WTC11 (cell line): ENCODE results near the gene NPAS2. TPM values are rescaled to one million over a fixed set of nuclear protein-coding genes. Genes with fewer than 3 reads are reported as not detected.
A peak's percentile ranks its signal among the peaks of the same experiment; 100 is the strongest.

ENCODE experiments used
- ATAC-seq: fragments of 200-7000 bp; cut with Tn5 transposase; 2 replicates; pipeline ENCODE4 v1.10.0; 2021; ENCODE audit warnings: mild to moderate bottlenecking, moderate library complexity
- CTCF ChIA-PET: fragments of 300-600 bp; sonication (Branson Sonifier 250); formaldehyde crosslinking; loops from one replicate; lab custom pipeline; 2021; ENCODE audit warnings: antibody characterized with exemption; lab: Charles Lee
- POLR2A ChIA-PET: fragments of 350-600 bp; sonication (Branson Sonifier 250); formaldehyde crosslinking; loops from one replicate; lab custom pipeline; 2021; ENCODE audit warnings: antibody characterized with exemption; lab: Charles Lee
- DNase-seq: peaks from one replicate; pipeline ENCODE4 v3.0.0; 2021; ENCODE audit warnings: low spot score
- H3K27ac Mint-ChIP-seq: 2 replicates; pipeline ENCODE4 v1.8.0; 2021; ENCODE audit warnings: mixed read lengths
- H3K27me3 Mint-ChIP-seq: 2 replicates; pipeline ENCODE4 v1.8.0; 2021; ENCODE audit warnings: low read depth, mild to moderate bottlenecking, moderate library complexity, mixed read lengths
- H3K36me3 Mint-ChIP-seq: 2 replicates; pipeline ENCODE4 v1.8.0; 2021; ENCODE audit warnings: mixed read lengths
- H3K4me1 Mint-ChIP-seq: 2 replicates; pipeline ENCODE4 v1.8.0; 2022; ENCODE audit warnings: mixed read lengths
- H3K4me3 Mint-ChIP-seq: 2 replicates; pipeline ENCODE4 v1.8.0; 2021; ENCODE audit warnings: mild to moderate bottlenecking, moderate library complexity, mixed read lengths
- H3K9me3 Mint-ChIP-seq: 2 replicates; pipeline ENCODE4 v1.8.0; 2021; ENCODE audit warnings: mixed read lengths
- ETV6 ChIP-seq: sonication (generic); formaldehyde crosslinking; IDR thresholded peaks from 2 replicates; pipeline ENCODE4 v1.8.1; 2022; ENCODE audit warnings: mild to moderate bottlenecking, missing genetic modification reagents
- GABPB1 ChIP-seq: sonication (generic); formaldehyde crosslinking; IDR thresholded peaks from 2 replicates; pipeline ENCODE4 v1.8.1; 2023; ENCODE audit warnings: mild to moderate bottlenecking, missing genetic modification reagents
- GTF2I ChIP-seq: fragments of 250-450 bp; sonication (Bioruptor Pico); conservative IDR thresholded peaks from 2 replicates; pipeline ENCODE4 v1.4.0; 2021; ENCODE audit warnings: mild to moderate bottlenecking
- MYBL2 ChIP-seq: sonication (generic); formaldehyde crosslinking; IDR thresholded peaks from 2 replicates; pipeline ENCODE4 v1.8.1; 2023; ENCODE audit warnings: mild to moderate bottlenecking, moderate library complexity, missing genetic modification reagents
- SMAD3 ChIP-seq: sonication (generic); formaldehyde crosslinking; IDR thresholded peaks from 2 replicates; pipeline ENCODE4 v1.8.0; 2022; ENCODE audit warnings: missing genetic modification reagents, mild to moderate bottlenecking, borderline replicate concordance
- ZNF263 ChIP-seq: sonication (generic); formaldehyde crosslinking; IDR thresholded peaks from 2 replicates; pipeline ENCODE4 v1.8.1; 2022; ENCODE audit warnings: low read depth, mild to moderate bottlenecking, moderate library complexity, missing genetic modification reagents
- ZNF396 ChIP-seq: fragments of 250-450 bp; sonication (Bioruptor Pico); IDR thresholded peaks from 2 replicates; pipeline ENCODE4 v1.8.0; 2021; ENCODE audit warnings: mild to moderate bottlenecking, moderate library complexity, borderline replicate concordance
- ZNF416 ChIP-seq: fragments of 250-450 bp; sonication (Bioruptor Pico); IDR thresholded peaks from 2 replicates; pipeline ENCODE4 v1.9.0; 2021; ENCODE audit warnings: mild to moderate bottlenecking, inconsistent platforms
- total RNA-seq: library from RNA; stranded (reverse); gene quantifications from 3 replicates; pipeline ENCODE4 v1.2.3, GENCODE V29; 2021
- TF ChIP-seq, protein P1 (sequence below): sonication (generic); formaldehyde crosslinking; IDR thresholded peaks from 2 replicates; pipeline ENCODE4 v1.8.0; 2023; ENCODE audit warnings: mild to moderate bottlenecking, missing genetic modification reagents
- TF ChIP-seq, protein P2 (sequence below): sonication (generic); formaldehyde crosslinking; IDR thresholded peaks from 2 replicates; pipeline ENCODE4 v1.8.0; 2022; ENCODE audit warnings: mild to moderate bottlenecking, missing genetic modification reagents
- TF ChIP-seq, protein P3 (sequence below): sonication (generic); formaldehyde crosslinking; IDR thresholded peaks from 2 replicates; pipeline ENCODE4 v1.8.1; 2022; ENCODE audit warnings: low read depth, missing genetic modification reagents, borderline replicate concordance
- TF ChIP-seq, protein P4 (sequence below): sonication (generic); formaldehyde crosslinking; IDR thresholded peaks from 2 replicates; pipeline ENCODE4 v1.8.0; 2023; ENCODE audit warnings: missing genetic modification reagents
- TF ChIP-seq, protein P5 (sequence below): sonication (generic); formaldehyde crosslinking; IDR thresholded peaks from 2 replicates; pipeline ENCODE4 v1.8.0; 2022; ENCODE audit warnings: missing genetic modification reagents
- TF ChIP-seq, protein P6 (sequence below): fragments of 250-450 bp; sonication (Bioruptor Pico); IDR thresholded peaks from 2 replicates; pipeline ENCODE4 v1.8.0; 2021; ENCODE audit warnings: mild to moderate bottlenecking

Gene NPAS2
- total RNA-seq, 1 experiment from 2014 or later = 2.6 TPM

DNA sequence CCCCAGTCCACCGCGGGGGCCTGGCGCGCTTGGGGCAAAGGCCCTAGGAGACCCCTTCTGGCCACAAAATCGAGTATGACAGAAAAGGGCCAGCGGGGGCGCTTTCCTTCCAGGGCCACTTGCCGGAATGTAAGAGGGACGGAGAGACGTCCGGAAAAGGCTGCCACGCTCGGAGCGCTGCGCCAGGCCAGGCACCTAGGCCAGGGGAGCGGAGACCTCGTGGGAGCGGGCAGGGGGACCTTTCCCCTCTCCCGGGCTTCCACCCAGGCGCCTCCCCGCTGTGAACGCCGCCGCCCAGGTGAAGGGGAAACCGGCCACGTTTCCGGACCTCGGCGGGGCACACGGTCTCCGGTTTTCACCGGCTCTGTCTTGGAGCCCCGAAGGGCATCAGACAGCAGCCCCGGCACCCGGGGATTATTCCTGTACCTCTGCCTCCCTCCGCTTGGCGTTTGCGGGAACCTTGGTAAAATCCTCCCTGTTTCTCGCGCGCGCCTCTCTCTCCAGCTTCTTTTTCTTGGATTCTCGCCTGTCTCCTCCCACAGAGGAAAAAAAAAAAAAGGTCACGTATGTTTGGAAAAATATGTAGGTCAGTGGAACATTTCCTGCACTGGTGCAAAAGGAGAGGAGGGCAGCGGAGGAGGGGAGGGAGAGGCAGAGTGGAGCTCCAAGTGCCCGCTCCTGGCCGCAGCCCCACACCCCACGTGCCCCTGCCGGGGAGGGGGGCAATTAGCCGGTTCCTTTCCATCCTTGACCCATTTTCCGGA, 1.2 kb upstream of the NPAS2 start (continued):
- TF ChIP-seq, protein P1, sequence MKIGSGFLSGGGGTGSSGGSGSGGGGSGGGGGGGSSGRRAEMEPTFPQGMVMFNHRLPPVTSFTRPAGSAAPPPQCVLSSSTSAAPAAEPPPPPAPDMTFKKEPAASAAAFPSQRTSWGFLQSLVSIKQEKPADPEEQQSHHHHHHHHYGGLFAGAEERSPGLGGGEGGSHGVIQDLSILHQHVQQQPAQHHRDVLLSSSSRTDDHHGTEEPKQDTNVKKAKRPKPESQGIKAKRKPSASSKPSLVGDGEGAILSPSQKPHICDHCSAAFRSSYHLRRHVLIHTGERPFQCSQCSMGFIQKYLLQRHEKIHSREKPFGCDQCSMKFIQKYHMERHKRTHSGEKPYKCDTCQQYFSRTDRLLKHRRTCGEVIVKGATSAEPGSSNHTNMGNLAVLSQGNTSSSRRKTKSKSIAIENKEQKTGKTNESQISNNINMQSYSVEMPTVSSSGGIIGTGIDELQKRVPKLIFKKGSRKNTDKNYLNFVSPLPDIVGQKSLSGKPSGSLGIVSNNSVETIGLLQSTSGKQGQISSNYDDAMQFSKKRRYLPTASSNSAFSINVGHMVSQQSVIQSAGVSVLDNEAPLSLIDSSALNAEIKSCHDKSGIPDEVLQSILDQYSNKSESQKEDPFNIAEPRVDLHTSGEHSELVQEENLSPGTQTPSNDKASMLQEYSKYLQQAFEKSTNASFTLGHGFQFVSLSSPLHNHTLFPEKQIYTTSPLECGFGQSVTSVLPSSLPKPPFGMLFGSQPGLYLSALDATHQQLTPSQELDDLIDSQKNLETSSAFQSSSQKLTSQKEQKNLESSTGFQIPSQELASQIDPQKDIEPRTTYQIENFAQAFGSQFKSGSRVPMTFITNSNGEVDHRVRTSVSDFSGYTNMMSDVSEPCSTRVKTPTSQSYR (CRISPR knock-in tag) = 0 out of 2 replicates have a peak, but pooled peaks have one; percentile 4
- TF ChIP-seq, protein P2, sequence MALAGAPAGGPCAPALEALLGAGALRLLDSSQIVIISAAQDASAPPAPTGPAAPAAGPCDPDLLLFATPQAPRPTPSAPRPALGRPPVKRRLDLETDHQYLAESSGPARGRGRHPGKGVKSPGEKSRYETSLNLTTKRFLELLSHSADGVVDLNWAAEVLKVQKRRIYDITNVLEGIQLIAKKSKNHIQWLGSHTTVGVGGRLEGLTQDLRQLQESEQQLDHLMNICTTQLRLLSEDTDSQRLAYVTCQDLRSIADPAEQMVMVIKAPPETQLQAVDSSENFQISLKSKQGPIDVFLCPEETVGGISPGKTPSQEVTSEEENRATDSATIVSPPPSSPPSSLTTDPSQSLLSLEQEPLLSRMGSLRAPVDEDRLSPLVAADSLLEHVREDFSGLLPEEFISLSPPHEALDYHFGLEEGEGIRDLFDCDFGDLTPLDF = no peak
- peak; percentile 68 for TF ChIP-seq GABPB1 (CRISPR knock-in tag)
- TF ChIP-seq MYBL2 (CRISPR knock-in tag) = no peak
- no peak for TF ChIP-seq ZNF396
- TF ChIP-seq, all 79 proteins: peak for 9

DNA sequence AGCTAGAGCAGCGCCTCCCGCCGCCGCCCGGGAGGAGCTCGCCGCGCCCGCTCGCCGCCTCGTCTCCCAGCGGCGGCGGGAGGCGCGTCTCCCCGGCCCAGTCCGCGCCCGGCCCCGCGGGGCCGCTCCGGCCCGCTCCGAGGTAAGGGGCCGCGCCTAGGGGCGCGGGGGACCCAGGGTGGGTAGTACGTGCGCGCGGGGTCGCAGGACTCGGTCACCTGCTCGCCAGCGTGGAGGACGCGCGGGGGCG, 259 bp downstream of the NPAS2 start:
- peaks cover 33% of the 10 kb centered on the region for H3K4me1 Mint-ChIP-seq
- no peak; the same call in 1 of the 2 replicates for ATAC-seq
- DNase-seq = no peak
- peaks cover 78% of the 10 kb centered on the region for H3K27me3 Mint-ChIP-seq
- no peak overlapping the region for H3K4me3 Mint-ChIP-seq
- no peak for TF ChIP-seq SMAD3 (CRISPR knock-in tag)
- TF ChIP-seq ZNF263 (CRISPR knock-in tag) = 0 out of 2 replicates have a peak, but pooled peaks have one; percentile 10
- TF ChIP-seq, all 79 proteins: peak for 1
- Mint-ChIP-seq H3K9me3 (no peaks in the 10 kb centered on the region), H3K27ac (no peak overlapping the region), H3K36me3 (no peaks in the 10 kb centered on the region)
- POLR2A ChIA-PET = no interaction called here
- CTCF ChIA-PET = interaction anchor here (1.1 to 1.4 kb wide), 2 partner anchors 40 to 210 kb away, joined by 4 read pairs; no protein-coding TSS in a partner anchor

DNA sequence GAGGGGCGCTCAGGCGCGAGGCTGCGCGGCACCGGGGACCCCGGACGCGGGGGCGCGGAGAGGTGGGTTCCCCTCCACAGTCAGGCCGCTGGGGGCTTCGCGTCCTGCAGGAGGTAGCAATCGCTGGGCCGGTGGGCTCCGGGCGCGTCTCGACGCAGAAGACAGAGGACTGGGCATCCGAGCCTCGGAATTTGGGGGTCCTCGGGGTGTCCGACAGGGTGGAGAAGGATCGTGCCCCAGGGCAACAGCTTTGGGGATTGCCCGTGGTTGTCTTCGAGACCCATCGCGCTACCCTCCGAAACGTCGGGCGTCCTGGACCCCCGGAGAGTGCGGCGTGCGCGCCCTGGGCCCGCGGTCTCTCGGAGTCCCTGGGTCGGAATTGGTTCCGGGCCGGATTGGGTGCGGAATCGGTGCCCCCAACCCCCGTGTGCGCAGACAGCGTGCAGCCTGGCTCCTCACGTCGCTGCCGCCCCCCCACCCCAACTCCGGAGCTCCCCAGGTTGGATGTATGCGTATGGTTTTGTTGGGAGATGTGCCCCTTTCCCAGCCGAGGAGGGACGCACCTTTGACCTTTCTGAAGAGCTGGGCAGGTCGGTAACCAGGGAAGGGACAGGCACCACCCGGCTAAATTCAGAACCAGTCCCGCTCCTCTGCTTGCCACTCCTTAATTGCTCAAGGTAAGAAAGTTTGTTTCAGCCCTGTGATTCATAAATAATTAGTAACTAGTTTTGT, 750 bp downstream of the NPAS2 start:
- ChIA-PET CTCF (interaction anchor here (0.9 to 1.4 kb wide), 4 partner anchors 40 to 210 kb away, joined by 3 to 4 read pairs (median 4); no protein-coding TSS in a partner anchor), POLR2A (no interaction called here)
- H3K9me3 Mint-ChIP-seq = no peaks in the 10 kb centered on the region
- 0 out of 2 replicates have a peak, but pooled peaks have one; percentile 3 for ATAC-seq
- H3K4me1 Mint-ChIP-seq = peaks cover 35% of the 10 kb centered on the region
- peak overlapping the region; percentile 73 for H3K4me3 Mint-ChIP-seq
- peak; percentile 28; the same call in 1 of the 2 replicates for TF ChIP-seq ETV6 (CRISPR knock-in tag)
- TF ChIP-seq, protein P3, sequence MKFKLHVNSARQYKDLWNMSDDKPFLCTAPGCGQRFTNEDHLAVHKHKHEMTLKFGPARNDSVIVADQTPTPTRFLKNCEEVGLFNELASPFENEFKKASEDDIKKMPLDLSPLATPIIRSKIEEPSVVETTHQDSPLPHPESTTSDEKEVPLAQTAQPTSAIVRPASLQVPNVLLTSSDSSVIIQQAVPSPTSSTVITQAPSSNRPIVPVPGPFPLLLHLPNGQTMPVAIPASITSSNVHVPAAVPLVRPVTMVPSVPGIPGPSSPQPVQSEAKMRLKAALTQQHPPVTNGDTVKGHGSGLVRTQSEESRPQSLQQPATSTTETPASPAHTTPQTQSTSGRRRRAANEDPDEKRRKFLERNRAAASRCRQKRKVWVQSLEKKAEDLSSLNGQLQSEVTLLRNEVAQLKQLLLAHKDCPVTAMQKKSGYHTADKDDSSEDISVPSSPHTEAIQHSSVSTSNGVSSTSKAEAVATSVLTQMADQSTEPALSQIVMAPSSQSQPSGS (CRISPR knock-in tag) = no peak
- no peak for TF ChIP-seq GTF2I (CRISPR knock-in tag)
- TF ChIP-seq, protein P4, sequence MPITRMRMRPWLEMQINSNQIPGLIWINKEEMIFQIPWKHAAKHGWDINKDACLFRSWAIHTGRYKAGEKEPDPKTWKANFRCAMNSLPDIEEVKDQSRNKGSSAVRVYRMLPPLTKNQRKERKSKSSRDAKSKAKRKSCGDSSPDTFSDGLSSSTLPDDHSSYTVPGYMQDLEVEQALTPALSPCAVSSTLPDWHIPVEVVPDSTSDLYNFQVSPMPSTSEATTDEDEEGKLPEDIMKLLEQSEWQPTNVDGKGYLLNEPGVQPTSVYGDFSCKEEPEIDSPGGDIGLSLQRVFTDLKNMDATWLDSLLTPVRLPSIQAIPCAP (CRISPR knock-in tag) = no peak
- TF ChIP-seq, protein P5, sequence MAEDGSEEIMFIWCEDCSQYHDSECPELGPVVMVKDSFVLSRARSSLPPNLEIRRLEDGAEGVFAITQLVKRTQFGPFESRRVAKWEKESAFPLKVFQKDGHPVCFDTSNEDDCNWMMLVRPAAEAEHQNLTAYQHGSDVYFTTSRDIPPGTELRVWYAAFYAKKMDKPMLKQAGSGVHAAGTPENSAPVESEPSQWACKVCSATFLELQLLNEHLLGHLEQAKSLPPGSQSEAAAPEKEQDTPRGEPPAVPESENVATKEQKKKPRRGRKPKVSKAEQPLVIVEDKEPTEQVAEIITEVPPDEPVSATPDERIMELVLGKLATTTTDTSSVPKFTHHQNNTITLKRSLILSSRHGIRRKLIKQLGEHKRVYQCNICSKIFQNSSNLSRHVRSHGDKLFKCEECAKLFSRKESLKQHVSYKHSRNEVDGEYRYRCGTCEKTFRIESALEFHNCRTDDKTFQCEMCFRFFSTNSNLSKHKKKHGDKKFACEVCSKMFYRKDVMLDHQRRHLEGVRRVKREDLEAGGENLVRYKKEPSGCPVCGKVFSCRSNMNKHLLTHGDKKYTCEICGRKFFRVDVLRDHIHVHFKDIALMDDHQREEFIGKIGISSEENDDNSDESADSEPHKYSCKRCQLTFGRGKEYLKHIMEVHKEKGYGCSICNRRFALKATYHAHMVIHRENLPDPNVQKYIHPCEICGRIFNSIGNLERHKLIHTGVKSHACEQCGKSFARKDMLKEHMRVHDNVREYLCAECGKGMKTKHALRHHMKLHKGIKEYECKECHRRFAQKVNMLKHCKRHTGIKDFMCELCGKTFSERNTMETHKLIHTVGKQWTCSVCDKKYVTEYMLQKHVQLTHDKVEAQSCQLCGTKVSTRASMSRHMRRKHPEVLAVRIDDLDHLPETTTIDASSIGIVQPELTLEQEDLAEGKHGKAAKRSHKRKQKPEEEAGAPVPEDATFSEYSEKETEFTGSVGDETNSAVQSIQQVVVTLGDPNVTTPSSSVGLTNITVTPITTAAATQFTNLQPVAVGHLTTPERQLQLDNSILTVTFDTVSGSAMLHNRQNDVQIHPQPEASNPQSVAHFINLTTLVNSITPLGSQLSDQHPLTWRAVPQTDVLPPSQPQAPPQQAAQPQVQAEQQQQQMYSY = peak; percentile 78
- TF ChIP-seq, protein P6, sequence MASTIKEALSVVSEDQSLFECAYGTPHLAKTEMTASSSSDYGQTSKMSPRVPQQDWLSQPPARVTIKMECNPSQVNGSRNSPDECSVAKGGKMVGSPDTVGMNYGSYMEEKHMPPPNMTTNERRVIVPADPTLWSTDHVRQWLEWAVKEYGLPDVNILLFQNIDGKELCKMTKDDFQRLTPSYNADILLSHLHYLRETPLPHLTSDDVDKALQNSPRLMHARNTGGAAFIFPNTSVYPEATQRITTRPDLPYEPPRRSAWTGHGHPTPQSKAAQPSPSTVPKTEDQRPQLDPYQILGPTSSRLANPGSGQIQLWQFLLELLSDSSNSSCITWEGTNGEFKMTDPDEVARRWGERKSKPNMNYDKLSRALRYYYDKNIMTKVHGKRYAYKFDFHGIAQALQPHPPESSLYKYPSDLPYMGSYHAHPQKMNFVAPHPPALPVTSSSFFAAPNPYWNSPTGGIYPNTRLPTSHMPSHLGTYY (CRISPR knock-in tag) = no peak
- TF ChIP-seq ZNF416 (CRISPR knock-in tag) = no peak
- DNase-seq = peak; percentile 20
- no peak overlapping the region for H3K27ac Mint-ChIP-seq
- H3K27me3 Mint-ChIP-seq = peaks cover 75% of the 10 kb centered on the region
- H3K36me3 Mint-ChIP-seq = no peaks in the 10 kb centered on the region
